HCT116 (cell line): ENCODE data around the gene CPA5. TPM values are rescaled to one million over a fixed set of nuclear protein-coding genes. Genes with fewer than 3 reads are reported as not detected.
A peak's percentile ranks its signal among the peaks of the same experiment; 100 is the strongest.

ENCODE experiments used
- ATAC-seq: fragments of 200-7000 bp; cut with Tn5 transposase; 2 replicates; pipeline ENCODE4 v1.9.1; 2020; ENCODE audit warnings: mild to moderate bottlenecking, moderate library complexity
- BruUV-seq: library from RNA; stranded (reverse); fragments of 400-500 nt; replicated peaks from 2 replicates; lab custom pipeline; 2021; lab: Mats Ljungman, UMichigan
- CTCF ChIA-PET: fragments of 300-600 bp; sonication (Branson Sonifier 250); formaldehyde crosslinking; loops from one replicate; lab custom pipeline; 2021; ENCODE audit warnings: antibody characterized with exemption; lab: Charles Lee
- POLR2A ChIA-PET: fragments of 300-600, 350-600 bp; sonication (Branson Sonifier 250); formaldehyde crosslinking; loops from one replicate; lab custom pipeline; 2021; ENCODE audit warnings: antibody characterized with exemption; lab: Charles Lee
- RAD21 ChIA-PET, 2 experiments: fragments of 300-600 bp; sonication (Branson Sonifier 250); formaldehyde crosslinking; loops; one replicate each; lab custom pipeline; 2023; ENCODE audit warnings: low total read pairs in 2 of 2; ENCODE audit not compliant: uncharacterized antibody in 2 of 2, unreplicated experiment in 2 of 2, low non-redundant PET in 1 of 2; lab: Charles Lee
- DNase-seq: peaks from one replicate; pipeline ENCODE4 v3.0.0-alpha.2; 2010; ENCODE audit warnings: low read depth, low spot score
- H2AFZ ChIP-seq: fragments of 200-600 bp; shearing (Covaris generic), sonication (generic); 2 replicates; pipeline ENCODE4 v1.6.1; 2017; ENCODE audit warnings: low read depth, mixed run types, mixed read lengths, antibody characterized with exemption, low read length; ENCODE audit not compliant: poor library complexity, severe bottlenecking
- H3K27ac ChIP-seq: 2 replicates; pipeline ENCODE4 v1.5.1; 2012; ENCODE audit warnings: low read depth, low read length
- H3K27me3 ChIP-seq: fragments of 200-600 bp; sonication (generic); 2 replicates; pipeline ENCODE4 v1.6.1; 2016; ENCODE audit warnings: mixed run types, low read length, mixed read lengths; ENCODE audit not compliant: insufficient read depth
- H3K36me3 ChIP-seq, 2 experiments: fragments of 200-500 bp in 1 of 2; fragments of 200-600 bp in 1 of 2; sonication (Bioruptor generic) in 1 of 2; sonication (generic) in 1 of 2; 2 replicates each; pipeline versions ENCODE4 v1.5.1 to v1.6.1; 2014 to 2016; ENCODE audit warnings: low read length in 2 of 2, inconsistent platforms in 1 of 2, mixed read lengths in 1 of 2, mixed run types in 1 of 2; ENCODE audit not compliant: insufficient read depth in 2 of 2, control insufficient read depth in 1 of 2
- H3K4me1 ChIP-seq, 2 experiments: fragments of 200-600 bp in 1 of 2; sonication (generic) in 1 of 2; 2 replicates each; pipeline versions ENCODE4 v1.5.1 to v1.6.1; 2012 to 2017; ENCODE audit warnings: low read length in 2 of 2, inconsistent platforms in 1 of 2, mild to moderate bottlenecking in 1 of 2, mixed read lengths in 1 of 2, mixed run types in 1 of 2, moderate library complexity in 1 of 2; ENCODE audit not compliant: insufficient read depth in 2 of 2, control insufficient read depth in 1 of 2
- H3K4me2 ChIP-seq: fragments of 200-600 bp; sonication (generic); 2 replicates; pipeline ENCODE4 v1.6.1; 2017; ENCODE audit warnings: mixed run types, low read length, mixed read lengths
- H3K4me3 ChIP-seq, 2 experiments: fragments of 200-600 bp in 1 of 2; sonication (generic) in 1 of 2; replicated peaks in 1 of 2; 2 replicates each; pipeline ENCODE4 v1.5.1; 2011 to 2016; ENCODE audit warnings: low read length in 2 of 2, control low read depth in 1 of 2, low read depth in 1 of 2, mild to moderate bottlenecking in 1 of 2, mixed read lengths in 1 of 2, mixed run types in 1 of 2
- H3K79me2 ChIP-seq: fragments of 200-600 bp; sonication (generic); 2 replicates; pipeline ENCODE4 v1.6.1; 2017; ENCODE audit warnings: mild to moderate bottlenecking, mixed run types, low read length, moderate library complexity, mixed read lengths; ENCODE audit not compliant: insufficient read depth
- H3K9ac ChIP-seq: fragments of 200-600 bp; sonication (generic); 2 replicates; pipeline ENCODE4 v1.6.1; 2016; ENCODE audit warnings: low read length, mixed read lengths
- H3K9me2 ChIP-seq: fragments of 200-600 bp; sonication (generic), shearing (Covaris generic); 2 replicates; pipeline ENCODE4 v1.6.1; 2017; ENCODE audit warnings: mixed run types, mild to moderate bottlenecking, moderate library complexity; ENCODE audit not compliant: insufficient read depth
- H3K9me3 ChIP-seq, 2 experiments: fragments of 200-500 bp in 1 of 2; fragments of 200-600 bp in 1 of 2; sonication (Bioruptor generic) in 1 of 2; sonication (generic) in 1 of 2; 2 replicates each; pipeline ENCODE4 v1.6.1; 2014 to 2017; ENCODE audit warnings: low read length in 2 of 2, mixed read lengths in 2 of 2, inconsistent platforms in 1 of 2, low read depth in 1 of 2, mild to moderate bottlenecking in 1 of 2, mixed run types in 1 of 2, moderate library complexity in 1 of 2; ENCODE audit not compliant: control insufficient read depth in 1 of 2, insufficient read depth in 1 of 2
- H4K20me1 ChIP-seq: fragments of 200-600 bp; sonication (generic), shearing (Covaris generic); 2 replicates; pipeline ENCODE4 v1.6.1; 2017; ENCODE audit warnings: mixed run types, mild to moderate bottlenecking, moderate library complexity; ENCODE audit not compliant: insufficient read depth
- CBX3 ChIP-seq: IDR thresholded peaks from 2 replicates; pipeline ENCODE4 v1.6.1; 2012; ENCODE audit warnings: low read depth
- EGR1 ChIP-seq: IDR thresholded peaks from 2 replicates; pipeline ENCODE4 v1.6.1; 2012; ENCODE audit warnings: low read depth
- EZH2phosphoT487 ChIP-seq: fragments of 200-600 bp; IDR thresholded peaks from 2 replicates; pipeline ENCODE4 v1.6.1; 2018; ENCODE audit warnings: antibody characterized with exemption, borderline replicate concordance
- FOSL1 ChIP-seq: IDR thresholded peaks from 2 replicates; pipeline ENCODE4 v1.6.1; 2012; ENCODE audit warnings: low read depth
- POLR2AphosphoS5 ChIP-seq: IDR thresholded peaks from 2 replicates; pipeline ENCODE4 v1.6.1; 2011; ENCODE audit warnings: mild to moderate bottlenecking, low read depth, low read length, moderate library complexity
- RAD21 ChIP-seq: IDR thresholded peaks from 2 replicates; pipeline ENCODE4 v1.6.1; 2012; ENCODE audit warnings: low read depth, mild to moderate bottlenecking
- SRF ChIP-seq: IDR thresholded peaks from 2 replicates; pipeline ENCODE4 v1.6.1; 2012; ENCODE audit warnings: low read depth
- TCF7L2 ChIP-seq: IDR thresholded peaks from 2 replicates; pipeline ENCODE4 v1.7.0; 2011; ENCODE audit warnings: borderline replicate concordance, inconsistent platforms; ENCODE audit not compliant: insufficient read depth, insufficient read length; ENCODE audit errors: extremely low read depth
- intact Hi-C: fragments of 100-400 bp; cut with micrococcal nuclease; formaldehyde crosslinking; loops from 2 replicates; pipeline ENCODE4 v1.10.0; 2022
- total RNA-seq: library from RNA; stranded (reverse); gene quantifications from one replicate; pipeline ENCODE4 v1.2.1, GENCODE V29; 2021; ENCODE audit not compliant: unreplicated experiment
- TF ChIP-seq, protein P1 (sequence below): IDR thresholded peaks from 2 replicates; pipeline ENCODE4 v1.6.1; 2012; ENCODE audit warnings: low read depth

CPA5 gene
- total RNA-seq, 1 experiment from 2014 or later = not detected

- ChIA-PET CTCF (interaction anchor here (0.8 to 1.6 kb wide), 2 partner anchors 19 to 20 kb away, joined by 3 to 6 read pairs; no protein-coding TSS in a partner anchor), POLR2A (interaction anchor here (1.1 kb wide), 1 partner anchor 10 kb away, joined by 4 read pairs; no protein-coding TSS in a partner anchor), RAD21 (no interaction called here)
- no peaks in the 10 kb centered on the region for H3K79me2 ChIP-seq
- H2AFZ ChIP-seq = no peak overlapping the region
- no peaks in the 10 kb centered on the region for H3K27me3 ChIP-seq
- DNase-seq (no peak), ATAC-seq (peak; percentile 77)
- BruUV-seq = no TSS peak
- H3K9me2 ChIP-seq = no peaks in the 10 kb centered on the region
- H3K9me3 ChIP-seq = no peaks in the 10 kb centered on the region
- no peaks in the 10 kb centered on the region for H3K36me3 ChIP-seq
- no peak overlapping the region for H3K4me2 ChIP-seq
- H3K4me1 ChIP-seq = no peaks in the 10 kb centered on the region
- no peaks in the 10 kb centered on the region for H4K20me1 ChIP-seq
- TF ChIP-seq SRF (no peak), TCF7L2 (no peak), EZH2phosphoT487 (no peak), FOSL1 (no peak), POLR2AphosphoS5 (no peak), EGR1 (no peak), CBX3 (no peak), RAD21 (no peak)
- TF ChIP-seq, protein P1, sequence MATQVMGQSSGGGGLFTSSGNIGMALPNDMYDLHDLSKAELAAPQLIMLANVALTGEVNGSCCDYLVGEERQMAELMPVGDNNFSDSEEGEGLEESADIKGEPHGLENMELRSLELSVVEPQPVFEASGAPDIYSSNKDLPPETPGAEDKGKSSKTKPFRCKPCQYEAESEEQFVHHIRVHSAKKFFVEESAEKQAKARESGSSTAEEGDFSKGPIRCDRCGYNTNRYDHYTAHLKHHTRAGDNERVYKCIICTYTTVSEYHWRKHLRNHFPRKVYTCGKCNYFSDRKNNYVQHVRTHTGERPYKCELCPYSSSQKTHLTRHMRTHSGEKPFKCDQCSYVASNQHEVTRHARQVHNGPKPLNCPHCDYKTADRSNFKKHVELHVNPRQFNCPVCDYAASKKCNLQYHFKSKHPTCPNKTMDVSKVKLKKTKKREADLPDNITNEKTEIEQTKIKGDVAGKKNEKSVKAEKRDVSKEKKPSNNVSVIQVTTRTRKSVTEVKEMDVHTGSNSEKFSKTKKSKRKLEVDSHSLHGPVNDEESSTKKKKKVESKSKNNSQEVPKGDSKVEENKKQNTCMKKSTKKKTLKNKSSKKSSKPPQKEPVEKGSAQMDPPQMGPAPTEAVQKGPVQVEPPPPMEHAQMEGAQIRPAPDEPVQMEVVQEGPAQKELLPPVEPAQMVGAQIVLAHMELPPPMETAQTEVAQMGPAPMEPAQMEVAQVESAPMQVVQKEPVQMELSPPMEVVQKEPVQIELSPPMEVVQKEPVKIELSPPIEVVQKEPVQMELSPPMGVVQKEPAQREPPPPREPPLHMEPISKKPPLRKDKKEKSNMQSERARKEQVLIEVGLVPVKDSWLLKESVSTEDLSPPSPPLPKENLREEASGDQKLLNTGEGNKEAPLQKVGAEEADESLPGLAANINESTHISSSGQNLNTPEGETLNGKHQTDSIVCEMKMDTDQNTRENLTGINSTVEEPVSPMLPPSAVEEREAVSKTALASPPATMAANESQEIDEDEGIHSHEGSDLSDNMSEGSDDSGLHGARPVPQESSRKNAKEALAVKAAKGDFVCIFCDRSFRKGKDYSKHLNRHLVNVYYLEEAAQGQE = no peak
- H3K27ac ChIP-seq = no peak overlapping the region
- H3K4me3 ChIP-seq = no peak overlapping the region
- H3K9ac ChIP-seq = no peak overlapping the region
- intact Hi-C loops = no loop called here
These were observed 7.1 kb upstream of the CPA5 start for GRCh38 chr7:130337410-130337971.
